Keratinocyte (primary cell): ENCODE measurements around the gene PARD3B.

Experiments used
- CTCF ChIP-seq, 3 experiments: IDR thresholded peaks in 1 of 3; conservative IDR thresholded peaks in 1 of 3; optimal IDR thresholded peaks in 1 of 3; 2 replicates in 2 of 3; 3 replicates in 1 of 3; pipeline versions ENCODE3 to v1.5.1; 2011; ENCODE audit warnings: low read length in 3 of 3, mild to moderate bottlenecking in 3 of 3, moderate library complexity in 2 of 3, control low read depth in 1 of 3, inconsistent platforms in 1 of 3; ENCODE audit not compliant: insufficient read depth in 2 of 3; ENCODE audit errors: extremely low read depth in 1 of 3
- EZH2 ChIP-seq: IDR thresholded peaks from one replicate; pipeline ENCODE4 v1.6.1; 2012; ENCODE audit warnings: inconsistent platforms, mild to moderate bottlenecking, low read length, moderate library complexity

- TF ChIP-seq EZH2 (no peak), CTCF (optimal IDR thresholded peaks at IDR 0.05 in 1 of 3, IDR thresholded peaks at IDR 0.05 in 1 of 3, conservative IDR thresholded peaks at IDR 0.05 in 1 of 3; ENCODE audit: extremely low read depth in 1 of 3, insufficient read depth in 2 of 3, low read length in 3 of 3) (no peak)
These were observed 378.7 kb downstream of the PARD3B start for GRCh38 chr2:204923957-204924356.
